ENCODE results near the gene ISM2.

- TF ChIP-seq CTCF (conservative IDR thresholded peaks at IDR 0.05 in 1 of 2, IDR thresholded peaks at IDR 0.05 in 1 of 2; ENCODE audit: extremely low read depth in 1 of 2, insufficient read depth in 1 of 2, low read depth in 1 of 2, low read length in 2 of 2) (no peak), EZH2 (IDR thresholded peaks at IDR 0.05; ENCODE audit: borderline replicate concordance, low read length) (no peak)
These were observed 21.9 kb upstream of the ISM2 start for GRCh38 chr14:77520555-77520954.

Measured in mammary epithelial cell (primary cell).